Muscle layer of colon (tissue), 2 donors: ENCODE data around the gene GLRA3.

Experiments used
- H3K27ac ChIP-seq: one replicate; pipeline ENCODE4 v1.7.0; 2013; ENCODE audit warnings: low read depth, mild to moderate bottlenecking, low read length, moderate library complexity
- H3K27me3 ChIP-seq, 2 donors: one replicate each; pipeline ENCODE4 v1.7.0; 2013; ENCODE audit warnings: low read length in 2 of 2, mild to moderate bottlenecking in 2 of 2; ENCODE audit not compliant: insufficient read depth in 2 of 2, control insufficient read depth in 1 of 2
- H3K36me3 ChIP-seq: one replicate; pipeline ENCODE4 v1.7.0; 2013; ENCODE audit warnings: mild to moderate bottlenecking, low read length; ENCODE audit not compliant: insufficient read depth
- H3K4me1 ChIP-seq: one replicate; pipeline ENCODE4 v1.7.0; 2013; ENCODE audit warnings: mild to moderate bottlenecking, low read length; ENCODE audit not compliant: insufficient read depth
- H3K4me3 ChIP-seq, 2 donors: one replicate each; pipeline ENCODE4 v1.7.0; 2013; ENCODE audit warnings: low read length in 2 of 2, low read depth in 1 of 2, mild to moderate bottlenecking in 1 of 2, moderate library complexity in 1 of 2
- H3K9ac ChIP-seq: one replicate; pipeline ENCODE4 v1.7.0; 2013; ENCODE audit warnings: low read length
- H3K9me3 ChIP-seq: one replicate; pipeline ENCODE4 v1.7.0; 2013; ENCODE audit warnings: mild to moderate bottlenecking, low read length
- donor health status: abdominal sarcoma.
- donor health status: Adenocarcinoma of cecum.

The GLRA3 gene

GRCh38 chr4:174591243-174592021 is 237.6 kb downstream of the GLRA3 start:
- H3K9me3 ChIP-seq, result no peaks in the 10 kb centered on the region
- H3K4me3 ChIP-seq, result no peak overlapping the region
- no peak overlapping the region for H3K9ac ChIP-seq
- H3K27me3 ChIP-seq, result no peaks in the 10 kb centered on the region
- no peaks in the 10 kb centered on the region for H3K4me1 ChIP-seq
- H3K36me3 ChIP-seq, result no peaks in the 10 kb centered on the region
- H3K27ac ChIP-seq, result no peak overlapping the region

- H3K36me3 ChIP-seq, result no peaks in the 10 kb centered on the region
- H3K27ac ChIP-seq, result no peak overlapping the region
- no peaks in the 10 kb centered on the region for H3K9me3 ChIP-seq
- H3K4me1 ChIP-seq, result no peaks in the 10 kb centered on the region
- H3K27me3 ChIP-seq, result no peaks in the 10 kb centered on the region
- no peak overlapping the region for H3K9ac ChIP-seq
- H3K4me3 ChIP-seq, result no peak overlapping the region
Measured at GRCh38 chr4:174590336-174590735, 238.7 kb downstream of the GLRA3 start.
